CD4-positive, alpha-beta T cell treated with Interleukin-6 for 4 hours (primary cell): Measurements from ENCODE around the gene N4BP3.
"Not testable (repeated sequence)": the region's sequence is repeated elsewhere in the genome, so short reads cannot be mapped to it uniquely, and the experiment has no call there.

Experiments
- DNase-seq: peaks from one replicate; pipeline ENCODE4 v3.0.0-alpha.2; 2020; ENCODE audit warnings: mixed read lengths

Gene N4BP3, protein sequence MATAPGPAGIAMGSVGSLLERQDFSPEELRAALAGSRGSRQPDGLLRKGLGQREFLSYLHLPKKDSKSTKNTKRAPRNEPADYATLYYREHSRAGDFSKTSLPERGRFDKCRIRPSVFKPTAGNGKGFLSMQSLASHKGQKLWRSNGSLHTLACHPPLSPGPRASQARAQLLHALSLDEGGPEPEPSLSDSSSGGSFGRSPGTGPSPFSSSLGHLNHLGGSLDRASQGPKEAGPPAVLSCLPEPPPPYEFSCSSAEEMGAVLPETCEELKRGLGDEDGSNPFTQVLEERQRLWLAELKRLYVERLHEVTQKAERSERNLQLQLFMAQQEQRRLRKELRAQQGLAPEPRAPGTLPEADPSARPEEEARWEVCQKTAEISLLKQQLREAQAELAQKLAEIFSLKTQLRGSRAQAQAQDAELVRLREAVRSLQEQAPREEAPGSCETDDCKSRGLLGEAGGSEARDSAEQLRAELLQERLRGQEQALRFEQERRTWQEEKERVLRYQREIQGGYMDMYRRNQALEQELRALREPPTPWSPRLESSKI

DNA sequence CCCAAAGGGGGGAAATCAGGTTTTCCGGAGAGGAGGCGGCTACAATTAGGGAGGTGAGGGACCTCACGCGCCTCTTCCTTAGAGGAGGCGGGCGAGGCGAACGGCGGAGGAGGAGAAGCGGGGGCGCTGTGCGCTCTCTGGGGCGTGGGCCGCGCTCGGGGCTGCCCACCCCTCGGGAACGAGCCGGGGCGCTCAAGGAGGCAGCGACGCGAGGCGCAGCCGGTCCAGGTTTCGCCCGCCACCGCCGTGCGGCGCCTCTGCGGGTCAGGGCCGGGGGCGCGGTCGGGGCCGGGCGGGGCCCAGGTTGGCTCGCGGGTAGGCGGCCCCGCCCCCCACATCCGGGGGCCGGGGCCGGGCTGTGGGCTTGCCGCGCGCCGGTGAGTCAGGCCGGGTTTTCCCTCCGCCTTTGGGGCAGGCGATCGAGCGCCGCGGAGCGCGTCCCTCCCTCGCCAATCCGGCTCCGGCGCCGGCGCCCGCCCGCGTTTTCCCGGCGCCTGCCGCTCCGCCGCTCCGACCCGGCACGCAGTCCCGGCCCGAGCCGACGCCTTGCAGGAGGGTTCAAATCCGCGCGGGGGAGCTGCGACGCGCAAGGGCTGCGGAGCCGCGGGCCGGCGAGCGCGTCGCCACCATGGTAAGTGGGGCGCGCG is at the start of gene N4BP3:
Gene N4BP3, plus strand, starts transcription at position 392 of the 647 bp plus-strand sequence. CDS start 6,052 bp downstream, outside the sequence.
- DNase-seq, result peak; percentile 87

DNA sequence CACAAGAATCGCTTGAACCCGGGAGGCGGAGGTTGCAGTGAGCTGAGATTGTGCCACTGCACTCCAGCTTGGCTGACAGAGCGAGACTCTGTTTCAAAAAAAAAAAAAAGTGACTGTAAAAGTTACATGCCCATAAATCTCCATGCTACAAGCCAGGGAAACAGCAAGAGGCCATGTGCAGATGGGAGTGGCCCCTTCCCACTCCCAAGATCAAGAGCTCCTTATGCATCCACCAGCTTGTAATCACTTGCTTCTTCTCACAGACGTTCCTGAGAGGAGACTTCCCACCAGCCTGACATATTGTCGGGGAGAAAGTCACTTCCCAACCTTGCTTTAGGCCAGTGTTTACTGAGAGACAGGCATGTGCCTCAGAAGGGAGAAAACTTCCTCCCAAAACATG is 45.6 kb upstream of the N4BP3 start:
- no peak for DNase-seq

GRCh38 chr5:178068293-178068692 is 45.0 kb upstream of the N4BP3 start:
- no peak for DNase-seq

- DNase-seq, result peak; percentile 10
Measured at GRCh38 chr5:178069909-178070308, 43.4 kb upstream of the N4BP3 start.

DNA sequence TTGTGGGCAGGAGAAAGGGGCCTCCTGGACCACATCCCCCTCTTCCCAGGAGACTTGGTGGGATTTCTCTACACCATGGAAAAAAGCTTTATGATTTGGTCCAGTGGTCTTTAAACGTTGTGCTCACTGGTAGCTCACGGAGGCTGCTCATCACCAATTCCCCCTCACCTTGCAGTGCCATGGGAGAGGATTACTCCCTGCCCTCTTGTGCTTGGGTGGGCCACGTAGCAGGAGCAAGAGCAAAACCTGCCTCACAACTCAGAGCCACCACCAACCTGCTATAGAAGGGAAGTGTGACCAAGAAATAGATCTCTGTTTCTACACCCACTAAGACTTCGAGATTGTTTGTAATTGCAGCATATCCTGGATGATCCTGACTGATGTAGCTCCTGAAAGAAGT is 42.2 kb upstream of the N4BP3 start:
- DNase-seq, result no peak

- no peak for DNase-seq
Measured at GRCh38 chr5:178072749-178073148, 40.6 kb upstream of the N4BP3 start.

DNA sequence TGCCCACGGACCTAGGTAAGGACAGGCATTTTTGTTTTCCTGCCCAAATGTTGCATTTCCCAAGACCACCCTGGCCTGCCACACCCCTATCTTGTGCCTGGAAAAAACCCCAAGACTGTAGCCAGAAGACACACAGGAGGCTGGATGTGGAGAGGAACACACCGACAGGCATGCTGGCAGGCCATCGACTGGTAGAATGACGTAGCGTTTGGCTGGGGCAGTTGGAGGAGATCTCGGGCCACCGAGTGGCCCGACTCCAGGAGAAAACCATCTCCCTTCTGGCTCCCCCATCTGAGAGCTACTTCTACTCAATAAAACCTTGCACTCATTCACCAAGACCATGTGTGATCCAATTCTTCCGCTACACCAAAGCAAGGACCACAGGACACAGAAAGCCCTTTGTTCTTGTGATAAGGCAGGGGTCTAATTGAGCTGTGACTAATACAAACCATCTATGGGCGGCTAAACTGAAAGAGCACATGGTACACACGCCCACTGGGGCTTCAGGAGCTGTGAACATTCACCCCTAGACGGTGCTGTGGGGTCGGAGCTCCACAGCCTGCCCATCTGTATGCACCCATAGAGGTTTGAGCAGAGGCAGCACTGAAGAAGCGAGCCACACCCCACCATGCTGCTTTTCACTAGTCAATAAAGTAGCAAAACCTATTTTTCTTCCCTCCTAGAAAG is 38.9 kb upstream of the N4BP3 start:
- no peak for DNase-seq

DNA sequence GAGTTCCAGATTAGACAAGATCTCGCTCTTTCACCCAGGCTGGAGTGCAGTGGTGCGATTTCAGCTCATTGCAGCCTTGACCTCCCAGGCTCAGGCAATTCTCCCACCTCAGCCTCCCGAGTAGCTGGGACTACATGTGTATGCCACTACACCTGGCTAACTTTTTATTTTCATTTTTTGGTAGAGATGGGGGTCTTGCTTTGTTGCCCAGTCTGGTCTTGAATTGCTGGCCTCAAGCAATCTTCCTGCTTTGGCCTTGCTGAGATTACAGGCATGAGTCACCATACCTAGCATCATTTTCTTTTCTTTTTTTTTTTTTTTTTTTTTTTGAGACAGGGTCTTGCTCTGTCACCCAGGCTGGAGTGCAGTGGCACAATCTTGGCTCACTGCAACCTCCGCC is 36.4 kb upstream of the N4BP3 start:
- not testable (repeated sequence) for DNase-seq

DNA sequence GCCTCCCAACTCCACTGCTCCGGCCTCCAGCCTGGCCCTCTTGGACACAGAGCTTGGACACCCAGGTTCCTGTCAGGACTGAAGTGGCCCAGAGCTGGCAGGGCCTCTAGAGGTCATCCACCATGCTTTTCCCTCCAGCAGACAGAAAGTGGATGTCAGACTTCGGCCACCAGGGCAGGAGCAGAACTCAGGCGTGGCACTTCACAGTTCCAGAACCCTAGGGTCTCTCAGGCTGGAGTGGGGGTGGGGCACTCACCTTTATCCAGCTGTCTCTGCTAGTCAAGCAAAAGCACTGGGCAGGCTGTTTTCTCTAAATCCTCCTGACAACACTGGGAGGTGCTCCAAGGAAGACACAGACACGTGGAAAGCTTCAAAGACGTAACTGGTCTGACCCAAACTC is 35.6 kb upstream of the N4BP3 start:
- DNase-seq, result no peak

DNA sequence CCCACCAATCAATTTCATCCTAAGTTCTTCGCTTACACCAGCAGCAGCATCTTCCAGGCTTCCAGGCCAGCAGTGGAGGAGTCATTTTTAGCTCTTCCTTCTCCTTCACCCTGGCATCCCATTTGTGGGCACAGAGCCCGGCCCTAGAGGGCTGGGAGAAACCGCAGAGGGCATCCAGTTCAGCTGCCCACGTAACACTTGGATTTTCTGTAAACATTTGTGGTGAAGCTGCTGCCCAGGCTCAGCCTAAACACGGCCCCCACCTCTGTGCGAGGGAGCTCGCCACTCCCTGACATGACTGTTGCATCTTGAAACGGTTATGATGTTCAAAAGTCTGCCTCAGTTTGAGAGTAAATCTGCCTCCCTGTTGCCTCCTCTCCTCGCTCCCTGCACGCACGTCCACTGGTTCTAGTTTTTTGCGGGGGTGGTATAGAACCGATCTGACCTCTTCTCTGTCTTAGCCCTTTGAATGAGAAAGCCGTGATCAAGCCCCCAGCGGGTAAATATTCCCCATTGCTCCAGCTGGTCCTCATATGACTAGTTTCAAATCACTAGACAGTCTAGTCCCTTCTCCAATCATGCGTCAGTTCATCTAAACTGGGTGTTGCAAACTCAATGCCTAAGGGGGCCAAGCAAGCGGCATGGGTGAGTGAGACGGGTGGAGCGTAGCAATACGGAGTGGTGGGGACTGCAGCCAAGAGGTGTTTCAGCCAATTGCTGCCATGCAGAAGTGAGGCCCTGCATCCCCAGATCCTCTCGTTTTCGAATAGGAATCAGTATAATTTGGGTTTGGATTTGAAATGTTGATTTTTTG is 34.9 kb upstream of the N4BP3 start:
- DNase-seq, result no peak

DNA sequence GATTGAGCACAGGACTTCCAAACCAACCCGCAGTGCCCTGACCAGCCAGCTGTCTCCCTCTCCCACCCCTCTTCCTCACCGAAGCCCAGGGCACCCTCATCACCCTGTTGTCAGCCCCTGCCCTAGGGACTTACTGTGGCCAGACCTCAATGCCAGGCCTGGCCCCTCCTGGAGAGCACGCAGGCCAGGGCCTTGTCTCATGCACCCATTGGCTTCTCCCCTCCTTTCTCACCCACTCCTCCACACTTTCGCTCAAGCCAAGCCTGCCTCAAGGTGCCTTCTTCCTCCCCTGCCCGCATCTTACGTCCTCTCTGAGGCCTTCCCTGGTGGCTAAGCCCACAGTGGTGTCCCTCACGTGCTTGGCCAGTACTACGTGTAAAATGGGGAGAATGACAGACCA is 33.3 kb upstream of the N4BP3 start:
- no peak for DNase-seq

GRCh38 chr5:178080618-178081410 is 32.5 kb upstream of the N4BP3 start:
- DNase-seq, result no peak

- no peak for DNase-seq
Measured at GRCh38 chr5:178081571-178082243, 31.6 kb upstream of the N4BP3 start.

- no peak for DNase-seq
Measured at GRCh38 chr5:178083922-178084321, 29.4 kb upstream of the N4BP3 start.

- no peak for DNase-seq
Measured at GRCh38 chr5:178085316-178085715, 28.0 kb upstream of the N4BP3 start.

DNA sequence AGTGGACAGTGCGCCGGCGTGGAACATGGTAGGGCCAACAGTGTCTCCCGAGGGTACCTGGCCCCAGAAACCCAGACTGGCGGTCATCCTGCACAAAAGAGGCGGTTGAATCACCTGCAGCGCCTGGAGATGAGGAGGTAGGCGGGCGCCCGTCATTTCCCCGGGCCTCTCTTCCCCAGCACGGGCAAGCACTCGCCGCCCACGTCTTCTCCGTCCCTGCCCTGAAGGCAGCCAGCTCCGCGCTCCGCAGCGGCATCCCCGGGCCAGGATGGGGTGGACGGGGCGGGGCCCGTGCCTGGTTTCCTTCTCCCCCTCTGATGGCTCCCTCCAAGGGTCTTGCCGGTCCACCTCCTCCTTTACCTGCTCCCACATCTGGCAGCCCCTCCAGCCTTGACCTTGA is 27.1 kb upstream of the N4BP3 start:
- no peak for DNase-seq

DNA sequence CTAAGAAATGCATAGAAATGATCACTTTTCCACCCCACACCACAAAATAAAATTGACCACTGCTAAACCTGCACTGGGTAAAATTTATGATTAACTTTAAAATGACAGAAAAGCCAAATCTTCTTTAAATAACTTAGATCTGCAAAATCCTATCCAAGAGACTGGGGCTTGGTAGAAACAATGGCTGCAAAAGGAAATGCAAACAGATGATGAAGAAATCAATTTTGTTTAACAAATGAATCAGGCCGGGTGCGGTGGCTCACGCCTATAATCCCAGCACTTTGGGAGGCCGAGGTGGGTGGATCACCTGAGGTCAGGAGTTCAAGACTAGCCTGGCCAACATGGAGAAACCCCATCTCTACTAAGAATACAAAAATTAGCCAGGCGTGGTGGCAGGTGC is 26.1 kb upstream of the N4BP3 start:
- not testable (repeated sequence) for DNase-seq

DNA sequence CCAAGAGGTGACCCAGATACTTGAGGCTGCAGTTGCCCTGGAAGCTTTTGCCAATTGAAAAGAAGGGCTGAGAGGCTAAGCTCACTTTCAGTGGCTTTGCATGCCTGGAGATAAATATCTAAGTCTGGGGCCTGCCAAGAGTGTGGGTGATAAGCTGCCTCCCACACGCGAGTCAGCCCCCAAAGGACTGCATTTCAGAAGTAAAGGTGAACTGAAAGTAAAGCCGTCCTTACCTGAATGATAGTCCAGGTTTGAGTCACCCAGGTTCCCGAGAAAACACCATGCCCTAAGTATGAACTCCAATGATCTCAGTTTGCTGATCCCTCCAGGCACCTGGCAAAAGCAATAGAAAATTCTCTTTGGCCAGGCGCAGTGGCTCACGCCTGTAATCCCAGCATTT is 22.5 kb upstream of the N4BP3 start:
- DNase-seq, result no peak

GRCh38 chr5:178093134-178093533 is 20.2 kb upstream of the N4BP3 start:
- no peak for DNase-seq

DNA sequence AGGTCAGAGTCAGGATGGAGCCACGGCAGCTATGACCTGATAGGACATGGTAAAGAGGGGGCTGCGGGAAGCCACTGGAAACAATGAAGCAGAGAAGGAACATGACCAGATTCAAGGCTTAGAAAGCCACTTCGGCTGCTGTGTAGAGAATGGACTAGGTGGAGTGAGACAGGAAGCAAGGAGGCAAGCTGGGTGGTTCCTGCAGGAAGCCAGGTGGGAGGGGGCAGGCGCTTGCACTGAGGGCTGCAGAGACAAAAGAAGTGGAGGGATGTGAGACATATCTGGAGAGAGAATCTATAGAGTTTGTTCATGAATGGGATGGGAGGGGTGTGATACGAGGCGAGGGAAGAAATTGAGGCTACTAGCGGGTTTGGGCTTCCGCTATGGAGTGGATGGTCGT is 19.0 kb upstream of the N4BP3 start:
- DNase-seq, result peak; percentile 49

DNA sequence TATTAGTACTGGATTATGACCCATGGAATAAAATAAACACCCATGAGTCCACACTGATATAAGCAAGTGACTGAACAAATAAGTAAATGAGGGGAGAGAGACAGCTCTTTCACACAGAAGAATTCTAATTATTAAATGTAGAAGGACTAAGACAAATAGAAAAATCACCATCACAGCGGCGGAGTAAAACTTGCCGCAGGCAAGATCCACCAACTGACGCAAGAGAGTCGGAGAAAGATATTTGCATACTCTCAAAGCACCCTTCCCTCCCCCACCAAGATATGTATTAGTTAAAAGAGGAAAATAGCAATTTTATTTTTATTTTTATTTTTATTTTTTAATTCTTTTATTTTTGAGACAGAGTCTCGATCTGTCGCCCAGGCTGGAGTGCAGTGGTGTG is 14.6 kb upstream of the N4BP3 start:
- no peak for DNase-seq
